Measurements from ENCODE around the gene POLR1C. TPM values are rescaled to one million over a fixed set of nuclear protein-coding genes. Genes with fewer than 3 reads are reported as not detected.
A peak's percentile ranks its signal among the peaks of the same experiment; 100 is the strongest.

Gene POLR1C
- total RNA-seq, 1 donor from 2014 or later = 28.5 TPM

DNA sequence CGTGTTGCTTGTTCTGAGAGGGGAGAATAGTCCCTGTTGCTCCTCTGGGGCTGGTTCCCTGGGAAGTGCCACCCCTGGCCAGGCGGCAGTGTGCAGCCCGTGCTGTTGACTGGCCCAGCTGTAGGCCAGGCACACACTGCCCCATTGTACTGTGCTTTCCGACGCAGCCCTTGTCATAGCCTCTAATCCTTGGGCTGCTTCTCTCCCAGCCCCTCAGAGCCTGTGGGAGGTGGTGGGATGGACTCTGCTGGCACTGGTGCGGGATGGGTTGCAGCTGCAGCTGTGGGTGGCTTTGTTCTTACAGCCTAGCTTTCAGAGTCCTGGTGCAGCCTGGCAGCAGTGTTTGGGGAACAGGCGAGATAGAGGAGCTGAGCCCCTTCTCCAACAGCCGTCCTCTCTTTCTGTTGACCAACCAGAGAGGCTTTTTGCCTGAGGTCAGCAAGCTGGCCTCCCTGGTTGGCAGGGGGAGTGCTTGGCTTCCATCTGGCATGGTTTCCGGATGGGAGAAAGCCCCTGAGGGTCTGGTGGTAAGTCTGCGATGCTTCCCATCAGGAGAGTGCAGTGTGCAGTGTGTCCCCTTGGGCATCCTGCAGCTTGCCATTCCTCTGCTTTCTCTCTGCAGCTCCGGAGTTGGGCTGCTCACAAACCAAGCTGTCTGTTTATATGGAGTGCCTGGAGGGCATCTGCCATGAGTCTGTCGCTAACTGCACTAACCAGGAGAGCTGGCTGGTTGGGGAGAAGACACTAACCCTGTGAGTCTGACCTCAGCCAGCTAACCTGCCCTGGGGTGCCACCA lies 27.4 kb upstream of the POLR1C start:
- Histone ChIP-seq H3K9me3 (no peaks in the 10 kb centered on the region), H3K36me3 (peaks cover 15% of the 10 kb centered on the region), H3K27me3 (no peaks in the 10 kb centered on the region), H3K4me3 (no peak overlapping the region), H3K27ac (no peak overlapping the region), H3K4me1 (peaks cover 15% of the 10 kb centered on the region)
- intact Hi-C loops (cut with DNase I) = no loop called here
- ATAC-seq (no peak), DNase-seq (no peak)
- TF ChIP-seq CTCF (IDR thresholded peaks at IDR 0.05) = no peak

GRCh38 chr6:43490523-43490939 lies 26.4 kb upstream of the POLR1C start:
- no peak for ATAC-seq
- Histone ChIP-seq H3K4me1 (peaks cover 20% of the 10 kb centered on the region), H3K4me3 (no peak overlapping the region), H3K27me3 (no peaks in the 10 kb centered on the region), H3K36me3 (peaks cover 11% of the 10 kb centered on the region), H3K9me3 (no peaks in the 10 kb centered on the region), H3K27ac (no peak overlapping the region)
- no peak for TF ChIP-seq CTCF (IDR thresholded peaks at IDR 0.05)
- DNase-seq = no peak
- intact Hi-C loops (cut with DNase I) = no loop called here

DNA sequence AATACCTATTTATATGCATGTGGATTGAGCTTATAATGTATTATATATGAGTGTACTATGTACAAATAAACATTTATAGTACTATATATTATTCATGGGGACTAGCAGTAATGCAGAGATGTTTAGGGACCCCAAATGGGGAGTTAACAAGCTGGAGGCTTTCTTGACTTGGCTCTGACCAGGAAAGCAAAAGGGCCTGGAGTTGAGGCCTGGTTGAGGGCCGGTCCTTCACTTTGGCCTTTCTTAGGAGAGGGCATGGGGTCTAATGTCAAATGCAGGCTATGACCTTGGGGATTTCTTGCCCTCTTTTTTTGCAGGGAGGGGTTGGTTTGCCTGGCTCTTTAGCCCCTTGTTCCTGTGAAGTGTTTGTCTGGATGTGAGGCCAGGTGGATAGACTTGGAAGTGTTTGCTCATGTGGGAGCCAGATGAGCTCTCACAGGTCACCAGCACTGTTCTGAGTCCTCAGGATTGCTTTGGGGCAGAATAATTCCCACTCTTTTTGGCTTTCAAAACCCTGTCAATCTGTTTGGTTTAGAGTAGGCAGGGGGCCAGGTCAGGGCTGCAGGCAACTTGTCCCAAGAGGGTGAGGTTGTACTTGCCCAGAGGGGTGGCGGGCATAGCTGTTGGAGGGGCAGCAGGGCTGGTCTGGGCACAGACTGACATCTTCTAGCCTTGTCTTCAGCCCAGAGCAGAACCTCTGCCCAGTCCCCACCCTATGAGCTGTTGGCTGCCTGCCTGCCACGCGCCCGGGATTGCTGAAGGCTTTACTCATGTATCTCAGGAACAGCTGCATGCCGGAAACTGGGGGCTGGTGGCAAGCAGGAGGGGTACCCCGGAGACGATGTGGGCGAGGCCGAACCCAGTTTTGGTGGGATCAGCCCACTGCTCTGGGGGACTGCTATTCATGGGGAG lies 24.9 kb upstream of the POLR1C start:
- DNase-seq (peak; percentile 84), ATAC-seq (peak; percentile 73)
- no peak for TF ChIP-seq CTCF (IDR thresholded peaks at IDR 0.05)
- intact Hi-C loops (cut with DNase I) = no loop called here
- Histone ChIP-seq H3K36me3 (no peaks in the 10 kb centered on the region), H3K4me3 (no peak overlapping the region), H3K4me1 (peaks cover 25% of the 10 kb centered on the region), H3K27me3 (no peaks in the 10 kb centered on the region), H3K27ac (no peak overlapping the region), H3K9me3 (no peaks in the 10 kb centered on the region)

DNA sequence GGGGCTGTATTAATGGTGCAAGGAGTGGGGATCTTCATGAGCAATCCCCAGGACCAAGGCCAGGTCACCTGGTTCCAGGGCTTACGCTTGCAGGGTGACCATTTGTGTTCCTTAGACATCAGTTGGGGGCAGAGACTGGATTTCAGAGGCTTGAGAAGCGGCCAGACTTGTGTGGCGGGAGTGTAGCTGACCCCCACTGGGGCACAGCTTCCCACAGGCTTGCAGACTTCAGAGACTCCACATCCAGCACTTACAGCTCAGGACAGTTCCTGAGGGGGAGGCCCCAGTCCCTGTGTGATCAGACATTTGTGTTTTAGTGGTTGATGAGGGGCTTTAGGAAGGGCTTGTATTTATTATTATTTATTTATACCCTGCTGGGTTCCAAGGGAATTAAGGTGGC lies 24.2 kb upstream of the POLR1C start:
- H3K9me3 ChIP-seq = no peaks in the 10 kb centered on the region
- peaks cover 2% of the 10 kb centered on the region for H3K36me3 ChIP-seq
- H3K4me3 ChIP-seq = no peak overlapping the region
- DNase-seq (no peak), ATAC-seq (peak; percentile 3)
- H3K4me1 ChIP-seq = peaks cover 25% of the 10 kb centered on the region
- intact Hi-C loops (cut with DNase I) = no loop called here
- H3K27me3 ChIP-seq = no peaks in the 10 kb centered on the region
- no peak for TF ChIP-seq CTCF (IDR thresholded peaks at IDR 0.05)
- no peak overlapping the region for H3K27ac ChIP-seq

DNA sequence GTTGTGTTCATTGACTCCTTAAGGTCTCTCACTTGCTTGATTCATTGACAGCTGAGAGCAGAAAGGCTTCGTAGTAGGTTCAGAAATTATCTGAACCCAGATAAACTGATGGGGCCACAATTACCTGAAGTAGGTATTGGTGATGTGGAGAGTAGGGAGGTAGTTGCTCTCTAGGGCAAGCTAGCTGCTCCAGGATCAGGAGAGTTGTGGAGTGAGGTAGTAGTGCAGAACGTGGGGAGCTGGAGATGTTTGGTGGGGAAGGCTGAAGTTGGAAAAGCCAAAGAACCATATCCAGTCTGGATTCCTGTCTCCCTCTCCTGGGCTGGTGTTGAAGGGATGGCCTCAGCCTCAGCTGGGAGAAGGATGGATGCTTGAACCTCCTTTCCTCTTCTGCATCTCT lies 23.7 kb upstream of the POLR1C start:
- intact Hi-C loops (cut with DNase I) = no loop called here

More for the DNA sequence above, 23.7 kb upstream of the POLR1C start:
- DNase-seq (no peak), ATAC-seq (no peak)
- TF ChIP-seq CTCF (IDR thresholded peaks at IDR 0.05) = no peak
- H3K36me3 ChIP-seq = peaks cover 7% of the 10 kb centered on the region
- no peak overlapping the region for H3K27ac ChIP-seq
- H3K27me3 ChIP-seq = no peaks in the 10 kb centered on the region
- no peaks in the 10 kb centered on the region for H3K9me3 ChIP-seq
- H3K4me1 ChIP-seq = peaks cover 25% of the 10 kb centered on the region
- H3K4me3 ChIP-seq = no peak overlapping the region

Measured in upper lobe of right lung (tissue), 1 donor.